ENCODE data around the gene ANP32B. TPM values are rescaled to one million over a fixed set of nuclear protein-coding genes. Genes with fewer than 3 reads are reported as not detected.

The ANP32B gene
- total RNA-seq, 2 experiments from 2014 or later = 352 to 358 TPM

DNA sequence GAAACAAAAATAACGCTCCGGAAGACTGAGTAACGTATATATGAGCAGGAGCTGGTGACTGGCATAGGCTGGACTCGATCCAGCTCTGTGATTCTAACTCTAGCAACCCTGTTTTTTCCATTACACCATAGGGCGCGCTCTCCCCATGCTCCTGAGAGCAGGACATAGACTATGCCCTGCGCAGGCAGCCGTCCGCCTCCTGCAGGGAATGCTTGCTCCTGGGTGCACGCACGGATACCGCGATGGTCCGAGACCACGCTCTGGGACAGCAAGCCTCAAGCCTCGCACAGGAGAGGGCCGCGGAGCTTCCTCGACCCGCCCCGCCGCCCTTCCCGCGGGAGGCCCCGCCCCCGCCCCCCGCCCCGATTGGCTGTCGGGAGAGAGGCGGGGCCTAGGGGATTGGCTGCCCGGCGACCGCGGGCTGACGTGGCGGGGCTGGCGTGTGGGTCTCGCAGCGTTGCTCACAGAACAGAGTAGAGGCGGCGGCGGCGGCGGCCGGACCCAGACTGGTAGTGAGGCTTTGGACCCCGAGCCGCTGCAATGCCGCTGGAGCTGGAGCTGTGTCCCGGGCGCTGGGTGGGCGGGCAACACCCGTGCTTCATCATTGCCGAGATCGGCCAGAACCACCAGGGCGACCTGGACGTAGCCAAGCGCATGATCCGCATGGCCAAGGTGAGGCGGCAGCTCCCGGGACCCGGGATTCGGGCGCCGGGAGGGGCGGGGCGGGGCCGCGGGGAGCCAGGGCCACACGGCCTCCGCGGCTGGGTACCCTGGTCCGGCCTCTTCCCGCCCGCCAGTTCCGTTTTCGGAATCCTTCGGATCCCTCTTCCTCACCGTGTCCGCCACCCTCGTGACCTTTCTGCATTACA lies 73.4 kb downstream of the ANP32B start, which contains the start of gene NANS:
TSS of gene NANS (plus strand) at position 464 of the 869 bp plus-strand sequence. CDS start at position 541, 77 bp downstream.
- POLR2A ChIA-PET = interaction anchor here (0.6 to 4.0 kb wide), 16 partner anchors 10 to 199 kb away, joined by 3 to 36 read pairs (median 4); partner anchors contain the start of genes ANP32B, TBC1D2 and TRMO
- H3K27me3 Mint-ChIP-seq = no peaks in the 10 kb centered on the region
- intact Hi-C loops (cut with micrococcal nuclease) = loop anchor here (1.0 to 5.0 kb wide), 7 partner anchors 11 to 198 kb away; partner anchors contain the start of genes ANP32B, CORO2A, TBC1D2 and TRMO
- peaks cover 5% of the 10 kb centered on the region for H3K36me3 Mint-ChIP-seq
- H3K4me3 Mint-ChIP-seq = peak within 1 kb of the TSS; percentile 92
- peak within 1 kb of the TSS; percentile 91 for H3K27ac Mint-ChIP-seq
- peaks cover 19% of the 10 kb centered on the region for H3K4me1 Mint-ChIP-seq (ENCODE audit: low read depth)
- CTCF ChIA-PET = interaction anchor here (0.9 to 3.3 kb wide), 7 partner anchors 11 to 156 kb away, joined by 3 to 18 read pairs (median 6); partner anchors contain the start of gene TRMO
- H3K9me3 Mint-ChIP-seq = no peaks in the 10 kb centered on the region
- peak; percentile 95 for DNase-seq

DNA sequence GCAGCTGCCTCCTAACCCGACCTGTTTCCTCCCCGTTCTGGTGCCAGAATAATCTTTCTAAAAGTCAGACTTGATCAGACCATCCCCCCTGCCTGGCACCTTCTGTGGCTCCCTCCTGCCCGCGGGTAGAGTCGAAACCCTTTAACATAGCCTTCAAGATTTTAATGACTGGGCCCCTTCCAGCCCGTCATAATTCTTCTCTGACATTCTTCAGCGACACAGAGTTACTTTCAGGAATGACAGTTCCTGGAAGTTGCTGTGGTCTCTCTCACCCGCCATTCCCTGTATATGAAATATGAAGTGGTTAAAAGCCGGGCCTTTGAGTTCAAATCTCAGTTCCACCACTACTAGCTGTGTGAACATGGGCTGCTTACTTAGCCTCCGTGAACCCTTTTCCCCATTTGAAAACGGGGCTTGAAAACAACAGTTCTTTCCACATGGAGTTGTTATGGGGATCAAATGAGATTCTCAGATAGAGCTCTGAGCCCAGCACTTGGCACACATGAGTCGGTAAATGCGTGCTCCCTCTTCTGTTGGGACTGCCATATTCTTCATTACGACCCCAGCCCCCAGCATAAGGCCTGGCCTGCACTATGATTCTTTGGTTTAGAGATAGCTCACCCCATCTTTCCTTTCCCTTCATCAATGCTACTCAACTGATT lies 74.1 kb downstream of the ANP32B start:
- no peak for DNase-seq
- POLR2A ChIA-PET = interaction anchor here (0.7 to 4.0 kb wide), 16 partner anchors 11 to 199 kb away, joined by 3 to 36 read pairs (median 4); partner anchors contain the start of genes ANP32B, TBC1D2 and TRMO
- H3K27ac Mint-ChIP-seq = peak overlapping the region; percentile 91
- no peaks in the 10 kb centered on the region for H3K27me3 Mint-ChIP-seq
- intact Hi-C loops (cut with micrococcal nuclease) = loop anchor here (1.0 to 5.0 kb wide), 7 partner anchors 12 to 198 kb away; partner anchors contain the start of genes ANP32B, CORO2A, TBC1D2 and TRMO
- CTCF ChIA-PET = interaction anchor here (0.9 to 3.3 kb wide), 8 partner anchors 11 to 135 kb away, joined by 3 to 18 read pairs (median 6); partner anchors contain the start of gene TRMO
- no peaks in the 10 kb centered on the region for H3K9me3 Mint-ChIP-seq
- peaks cover 19% of the 10 kb centered on the region for H3K4me1 Mint-ChIP-seq (ENCODE audit: low read depth)
- peak overlapping the region; percentile 92 for H3K4me3 Mint-ChIP-seq
- peaks cover 7% of the 10 kb centered on the region for H3K36me3 Mint-ChIP-seq

DNA sequence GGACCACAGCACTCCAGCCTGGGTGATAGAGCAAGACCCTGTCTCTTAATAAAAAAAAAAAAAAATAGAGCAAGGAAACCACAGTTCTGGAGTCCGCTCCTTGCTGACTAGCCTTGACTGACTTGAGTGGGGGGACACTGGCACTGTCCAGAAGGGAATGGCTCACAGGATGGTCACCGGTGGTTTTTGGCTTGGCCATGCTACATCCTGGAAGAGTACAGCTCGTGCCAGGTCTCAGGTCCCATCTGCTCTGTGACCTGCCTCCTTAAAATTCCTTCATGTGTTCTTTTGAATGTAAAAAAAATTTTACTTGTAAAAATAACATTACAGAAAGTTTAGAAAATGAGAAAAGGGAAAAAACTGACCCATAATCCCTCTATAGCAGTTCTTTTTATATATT lies 79.0 kb downstream of the ANP32B start:
- H3K27ac Mint-ChIP-seq = no peak overlapping the region
- intact Hi-C loops (cut with micrococcal nuclease) = no loop called here
- peaks cover 36% of the 10 kb centered on the region for H3K36me3 Mint-ChIP-seq
- no peaks in the 10 kb centered on the region for H3K27me3 Mint-ChIP-seq
- H3K4me3 Mint-ChIP-seq = no peak overlapping the region
- peaks cover 18% of the 10 kb centered on the region for H3K4me1 Mint-ChIP-seq (ENCODE audit: low read depth)
- CTCF ChIA-PET = no interaction called here
- no peaks in the 10 kb centered on the region for H3K9me3 Mint-ChIP-seq
- DNase-seq = no peak
- POLR2A ChIA-PET = no interaction called here

DNA sequence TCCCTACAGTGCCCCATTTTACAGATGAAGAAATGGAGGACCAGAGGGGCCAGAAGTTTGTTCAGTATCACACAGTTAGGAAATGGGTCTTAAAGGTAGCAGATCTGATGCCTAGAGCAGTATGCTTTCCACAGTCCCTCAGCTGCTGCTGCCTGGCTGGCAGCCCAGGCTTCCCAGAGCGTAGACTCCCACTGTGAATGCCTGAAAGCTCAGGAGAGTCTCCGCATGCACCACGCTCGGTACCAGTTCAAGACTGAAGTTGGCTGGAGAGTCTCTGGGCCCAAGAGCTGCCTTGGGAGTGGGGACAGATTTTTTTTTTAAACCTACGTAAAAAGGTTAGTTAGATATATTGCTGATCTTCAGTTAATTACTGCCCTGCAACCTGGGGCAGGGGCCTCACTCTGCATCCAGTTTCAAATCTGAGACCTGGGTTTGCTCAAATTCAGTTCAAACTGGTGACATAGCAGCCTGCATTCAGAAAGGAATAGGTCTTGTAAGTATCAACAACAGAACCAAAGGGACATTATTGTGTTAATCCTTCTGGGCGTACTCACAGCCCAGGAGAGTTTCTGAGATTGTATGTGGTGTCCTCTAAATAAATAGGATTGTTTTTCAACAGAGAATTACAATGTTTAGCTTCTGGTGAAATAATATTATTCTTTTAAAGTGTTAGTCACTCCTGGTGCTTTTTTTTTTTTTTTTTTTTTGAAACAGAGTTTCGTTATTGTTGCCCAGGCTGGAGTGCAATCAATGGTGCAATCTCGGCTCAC lies 81.7 kb downstream of the ANP32B start:
- Mint-ChIP-seq H3K4me3 (no peak overlapping the region), H3K4me1 (ENCODE audit: low read depth) (peaks cover 11% of the 10 kb centered on the region), H3K9me3 (no peaks in the 10 kb centered on the region), H3K36me3 (peaks cover 38% of the 10 kb centered on the region), H3K27me3 (no peaks in the 10 kb centered on the region), H3K27ac (no peak overlapping the region)
- ChIA-PET CTCF (no interaction called here), POLR2A (no interaction called here)
- intact Hi-C loops (cut with micrococcal nuclease) = no loop called here
- no peak for DNase-seq

Other genes with a start within 250 kb of the ANP32B start
- not detected for gene FOXE1, start 130.1 kb upstream of the ANP32B start, total RNA-seq
- gene TRMO, start 60.8 kb upstream of the ANP32B start, total RNA-seq = 10 to 100 TPM; 13.3 to 13.4 TPM
- gene HEMGN, start 45.2 kb upstream of the ANP32B start, total RNA-seq = under 1 TPM; 0.69 to 0.99 TPM
- gene NANS, start 73.4 kb downstream of the ANP32B start, total RNA-seq = 10 to 100 TPM; 48.4 to 51.9 TPM
- 10 to 100 TPM; 49.1 to 52.7 TPM for gene TRIM14, start 135.9 kb downstream of the ANP32B start, total RNA-seq
- 1 to 10 TPM; 9.8 to 9.9 TPM for gene CORO2A, start 209.3 kb downstream of the ANP32B start, total RNA-seq